Measurements from ENCODE around the gene LINS1.
A peak's percentile ranks its signal among the peaks of the same experiment; 100 is the strongest.
"Not testable (repeated sequence)": the region's sequence is repeated elsewhere in the genome, so short reads cannot be mapped to it uniquely, and the experiment has no call there.

Gene LINS1

DNA sequence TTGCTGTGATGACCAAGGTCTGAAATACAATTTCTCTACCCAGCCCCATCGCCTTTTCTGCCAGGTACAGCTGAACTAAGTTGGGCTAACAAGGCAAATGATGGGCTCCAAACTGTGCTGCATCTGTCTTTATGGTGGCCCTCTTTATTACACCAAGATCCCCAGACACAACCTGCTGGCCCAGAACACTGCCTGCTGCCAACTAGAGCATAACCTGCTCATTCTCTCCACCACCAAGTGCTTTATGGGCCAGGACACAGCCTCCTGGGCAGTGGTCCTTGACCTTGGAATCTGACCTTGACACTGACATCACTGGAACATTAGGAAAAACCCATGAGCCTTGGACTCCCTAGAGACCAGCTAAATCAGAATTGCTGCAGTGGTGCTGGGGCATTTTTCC, 3.3 kb downstream of the LINS1 start:
- no peak for DNase-seq

DNA sequence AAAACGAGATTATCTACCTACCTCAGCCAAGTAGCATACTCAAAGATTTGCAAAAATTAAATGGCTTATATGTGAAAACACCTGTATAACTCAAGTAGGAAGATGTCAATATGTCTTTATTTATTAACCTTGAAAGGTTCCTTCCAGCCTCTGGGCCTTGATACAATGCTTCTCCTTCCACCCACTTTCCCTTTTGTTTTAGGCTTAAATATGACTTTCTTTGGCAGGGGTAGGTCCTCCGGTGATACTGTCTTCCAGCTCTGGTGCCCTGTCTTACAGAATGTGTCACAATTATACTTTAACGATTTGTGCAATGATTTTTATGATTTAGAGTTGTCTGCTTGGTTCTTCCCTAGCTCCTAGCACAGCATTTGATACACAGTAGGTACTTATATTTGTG, 4.1 kb downstream of the LINS1 start:
- DNase-seq, result no peak

DNA sequence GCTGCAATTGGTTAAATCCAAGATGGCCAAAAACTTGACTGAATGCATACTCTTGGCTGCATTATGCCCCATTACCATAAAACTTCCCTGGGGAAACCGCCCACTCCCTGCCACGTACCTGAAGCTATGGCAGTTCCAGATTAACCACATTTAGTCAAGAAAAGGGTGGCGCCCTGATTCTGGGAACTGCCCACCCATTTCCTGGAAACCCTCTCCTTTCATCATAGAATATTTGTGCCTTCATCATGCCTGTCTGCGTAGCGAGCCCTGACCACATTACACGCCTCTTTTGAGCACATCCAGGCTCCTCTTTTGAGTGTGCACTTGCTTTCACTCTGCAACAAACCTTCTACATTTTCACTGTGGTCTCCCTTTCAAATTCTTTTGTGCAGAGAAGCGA, 5.2 kb downstream of the LINS1 start:
- DNase-seq, result peak; percentile 98

DNA sequence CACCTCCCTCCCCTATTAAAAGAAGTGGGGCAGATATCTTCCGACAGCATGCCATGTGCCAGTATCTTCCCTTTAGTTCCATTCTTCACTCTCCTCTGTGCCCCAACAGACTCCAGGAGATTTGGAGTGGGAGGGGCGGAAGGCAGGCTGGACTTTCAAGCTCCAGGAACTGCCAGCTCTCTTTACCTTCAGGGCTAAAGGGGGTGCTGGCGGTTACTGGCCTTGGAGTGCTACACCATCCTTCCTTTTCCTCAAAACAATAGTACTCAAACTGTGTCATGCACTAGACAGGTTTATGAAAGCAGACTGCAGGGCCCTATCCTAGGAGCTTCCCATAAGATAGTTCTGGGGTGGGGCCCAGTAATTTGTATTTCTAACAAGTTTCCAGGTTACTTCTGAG, 6.0 kb downstream of the LINS1 start:
- no peak for DNase-seq

DNA sequence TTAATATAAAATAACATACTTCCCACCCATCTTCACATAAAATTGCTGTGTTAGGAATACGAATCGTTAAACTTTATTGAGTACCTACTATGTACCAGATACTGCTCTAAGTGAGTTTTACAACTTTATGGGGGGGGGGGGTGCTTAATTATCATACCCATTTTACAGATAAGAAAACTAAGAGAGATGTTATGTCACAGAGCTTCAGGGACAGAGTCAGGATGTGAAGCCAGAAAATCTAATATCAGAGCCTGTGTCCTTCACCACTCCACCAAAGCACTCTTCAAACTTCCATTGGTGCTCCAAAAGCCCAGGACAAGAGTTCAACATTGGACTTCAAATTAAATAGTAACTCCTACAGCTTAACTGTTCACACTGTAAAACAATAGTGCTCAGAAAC, 8.6 kb downstream of the LINS1 start:
- no peak for DNase-seq

DNA sequence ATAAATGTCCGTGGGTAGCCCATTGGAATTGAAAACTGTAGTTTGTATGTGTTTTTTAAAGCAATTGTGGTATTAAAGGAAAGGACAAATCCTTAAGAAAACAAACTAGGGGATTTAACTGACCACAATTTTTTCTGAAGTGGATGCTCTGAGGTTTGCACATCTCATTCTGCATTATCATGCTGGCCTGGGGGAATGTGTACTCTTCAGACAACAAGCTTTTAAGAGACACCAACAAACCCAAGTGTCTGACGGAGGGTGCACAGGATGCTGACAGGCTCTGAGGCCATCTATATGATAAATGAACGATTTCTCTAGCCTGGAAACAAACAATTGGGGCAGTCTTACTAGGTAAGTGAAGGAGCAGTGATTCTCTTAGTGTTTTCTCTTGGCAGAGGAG, 9.1 kb downstream of the LINS1 start:
- no peak for DNase-seq

DNA sequence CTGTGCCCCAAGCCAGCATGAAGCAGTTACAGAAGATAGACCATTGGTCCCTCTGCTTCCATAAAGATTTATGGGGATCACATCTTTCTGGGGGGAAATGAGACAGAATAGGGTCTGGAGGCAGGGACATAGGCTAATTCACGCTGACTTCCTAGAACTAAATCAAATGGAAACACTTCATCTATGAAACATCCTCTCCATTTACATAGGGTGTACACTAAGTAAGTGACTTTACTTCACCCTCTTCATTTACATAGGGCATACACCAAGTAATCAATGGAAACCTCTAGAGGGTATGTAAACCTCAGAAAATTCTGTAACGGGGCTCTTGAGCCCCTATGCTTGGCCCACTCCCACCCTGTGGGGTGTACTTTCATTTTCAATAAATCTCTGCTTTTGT, 10.1 kb downstream of the LINS1 start:
- no peak for DNase-seq

DNA sequence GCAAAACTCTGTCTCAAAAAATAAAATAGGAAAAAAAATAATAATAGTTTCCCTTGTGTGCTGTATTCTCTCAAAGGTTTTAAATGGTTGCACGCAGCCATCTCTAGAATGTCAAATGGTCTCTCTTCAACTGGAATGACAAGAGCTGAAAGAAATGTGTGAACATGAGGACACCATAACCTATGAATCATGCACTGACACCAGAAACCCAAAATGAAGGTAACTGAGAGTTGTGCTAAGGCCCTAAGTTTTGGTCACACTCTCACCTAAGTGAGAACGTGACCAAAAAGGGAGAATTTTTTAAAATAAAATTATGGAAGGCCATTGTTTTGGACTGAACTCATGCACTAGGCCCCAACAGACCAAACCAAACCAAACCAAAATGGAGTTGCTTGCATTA, 10.8 kb downstream of the LINS1 start:
- DNase-seq, result not testable (repeated sequence)

DNA sequence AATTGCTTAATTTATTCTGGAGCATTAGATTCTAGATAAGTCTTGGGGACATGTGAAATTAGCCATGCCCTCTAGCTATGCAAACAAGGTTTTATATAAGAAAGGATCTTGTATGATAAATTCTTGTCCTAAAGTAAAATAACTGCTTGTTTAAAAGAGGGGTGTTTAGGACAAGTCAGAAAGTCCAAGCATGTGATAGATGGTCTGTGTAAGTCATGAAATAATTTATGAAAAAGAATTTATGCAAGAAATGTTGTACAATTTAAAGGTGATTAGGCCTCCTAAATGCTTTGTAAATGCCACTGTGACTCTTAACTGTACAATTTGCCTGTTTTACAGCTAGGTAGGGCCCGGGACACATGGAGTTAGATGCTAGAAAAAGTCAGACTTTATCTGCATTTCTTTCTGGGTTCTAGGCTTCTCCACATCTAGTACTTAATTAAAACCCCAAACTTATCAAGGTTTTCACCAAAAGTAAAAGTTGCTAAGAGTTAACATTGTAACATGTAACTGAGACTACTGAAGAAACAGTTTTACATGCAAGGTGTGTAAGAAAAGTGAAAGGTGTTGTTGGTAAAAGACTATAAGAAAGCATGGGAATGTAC, 13.2 kb downstream of the LINS1 start:
- no peak for DNase-seq

DNA sequence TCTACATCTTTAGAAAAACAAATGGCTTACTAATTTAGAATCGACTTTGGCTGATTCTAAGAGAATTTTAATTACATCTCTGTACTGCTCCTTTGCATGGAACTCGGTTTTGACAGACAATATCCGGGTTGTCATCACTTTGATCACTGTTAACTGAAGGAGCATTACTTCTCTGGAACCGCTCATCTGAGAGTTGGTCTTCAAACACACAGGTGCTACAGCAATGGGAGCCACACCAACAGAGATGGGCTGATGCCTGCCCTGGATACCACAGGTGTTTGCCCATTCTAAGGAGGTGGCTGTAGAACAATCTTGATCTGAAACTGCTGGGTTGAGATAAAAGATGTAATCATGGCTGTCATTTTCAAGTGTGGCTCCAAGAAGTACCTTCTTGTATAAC, 21.6 kb downstream of the LINS1 start:
- DNase-seq, result no peak

DNA sequence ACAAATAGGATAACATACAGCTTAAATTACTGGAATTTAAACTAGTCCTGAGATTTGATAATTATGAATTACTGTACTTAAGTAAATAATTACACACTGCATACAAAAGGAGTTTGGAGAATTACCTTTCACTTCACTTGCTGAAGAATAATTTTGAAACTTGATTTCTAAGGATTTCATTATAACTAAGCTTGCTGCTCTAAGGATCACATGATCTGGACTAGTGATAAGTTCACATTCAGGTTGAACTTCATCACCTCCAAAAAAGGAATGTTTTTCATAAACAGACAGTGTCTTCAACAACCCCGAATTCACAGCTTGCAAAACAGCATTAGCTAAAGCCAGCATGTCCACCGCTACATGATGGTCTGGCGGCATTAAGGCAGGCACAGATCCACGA, 28.5 kb downstream of the LINS1 start:
- no peak for DNase-seq

DNA sequence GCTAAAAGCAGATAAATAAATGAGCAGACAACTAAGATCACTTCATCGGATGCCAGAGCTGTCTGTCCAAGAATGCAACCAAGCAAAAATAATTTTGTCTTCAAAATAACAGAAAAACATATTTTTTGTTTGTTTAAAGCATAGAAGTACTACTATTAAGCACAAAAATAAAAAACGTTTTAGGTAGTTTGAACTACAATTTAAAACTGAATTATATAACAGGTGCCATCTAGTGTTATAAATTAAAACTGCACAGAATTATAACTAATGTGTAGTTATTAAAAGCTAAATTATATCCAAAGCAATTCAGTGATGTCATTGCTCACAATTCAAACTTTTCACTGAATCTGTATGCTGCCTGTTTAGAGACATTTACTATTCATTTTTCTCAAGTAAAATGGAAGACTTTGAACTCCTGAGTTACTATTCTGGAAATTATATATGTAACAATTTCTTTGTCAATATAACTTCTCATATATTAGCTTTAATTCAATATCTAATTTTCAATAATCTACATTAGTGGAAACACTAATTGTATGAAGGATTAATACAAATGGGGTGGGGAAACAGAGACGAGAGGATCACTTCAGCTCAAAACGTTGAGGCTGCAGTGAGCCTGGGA, 29.5 kb downstream of the LINS1 start:
- DNase-seq, result no peak

DNA sequence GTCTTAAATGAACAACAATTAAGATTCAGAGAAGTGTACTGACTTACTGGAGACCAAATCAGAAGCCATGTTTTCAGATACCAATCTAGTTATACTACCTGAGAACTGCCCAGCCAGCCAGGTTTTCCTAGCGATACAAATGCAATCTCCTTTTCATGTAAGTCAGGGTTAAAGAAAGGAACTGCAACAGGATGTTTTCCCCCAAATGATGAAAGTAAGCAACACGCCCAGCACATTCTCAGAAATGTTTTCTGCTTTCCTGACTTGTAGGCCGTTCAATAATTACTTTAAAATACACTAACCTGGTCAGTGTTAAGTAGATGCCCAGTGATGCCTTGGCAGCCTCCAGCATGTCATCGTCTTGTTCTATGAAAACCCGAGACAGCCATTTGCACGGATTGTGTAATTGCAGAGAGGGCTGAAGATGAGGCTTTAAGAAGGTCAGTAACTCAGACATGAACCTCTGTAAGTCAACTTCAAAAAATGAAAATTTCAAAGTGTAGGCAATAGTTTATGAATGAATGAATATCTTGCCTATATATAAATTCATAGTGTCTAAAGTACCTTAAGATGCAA, 30.3 kb downstream of the LINS1 start:
- DNase-seq, result no peak

DNA sequence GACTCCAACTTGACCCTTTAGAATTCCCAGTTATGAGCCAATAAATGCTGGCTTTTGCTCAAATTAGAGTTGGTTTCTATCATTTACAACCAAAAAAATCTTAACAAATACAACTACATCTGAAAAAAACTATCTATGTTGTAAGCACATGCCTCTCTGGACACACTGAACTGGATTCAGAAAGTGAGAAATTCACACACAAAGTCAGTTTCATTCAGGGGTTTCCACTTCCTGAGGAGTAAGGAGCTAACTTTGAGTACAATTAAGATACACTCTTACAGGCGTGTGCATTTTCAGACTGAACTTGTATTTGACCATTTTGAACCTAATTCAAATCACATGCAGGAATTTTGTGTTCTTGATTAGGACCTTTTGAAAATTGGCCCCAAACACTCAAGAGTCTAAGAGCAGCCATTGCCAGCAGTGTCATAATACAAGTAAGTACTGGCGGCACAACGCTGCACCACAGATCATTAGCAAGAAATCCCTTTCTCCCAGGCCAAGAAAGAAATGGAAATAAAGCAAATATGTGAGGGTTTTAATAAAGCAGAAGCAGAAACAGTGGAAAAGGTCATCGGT, 31.2 kb downstream of the LINS1 start:
- no peak for DNase-seq

DNA sequence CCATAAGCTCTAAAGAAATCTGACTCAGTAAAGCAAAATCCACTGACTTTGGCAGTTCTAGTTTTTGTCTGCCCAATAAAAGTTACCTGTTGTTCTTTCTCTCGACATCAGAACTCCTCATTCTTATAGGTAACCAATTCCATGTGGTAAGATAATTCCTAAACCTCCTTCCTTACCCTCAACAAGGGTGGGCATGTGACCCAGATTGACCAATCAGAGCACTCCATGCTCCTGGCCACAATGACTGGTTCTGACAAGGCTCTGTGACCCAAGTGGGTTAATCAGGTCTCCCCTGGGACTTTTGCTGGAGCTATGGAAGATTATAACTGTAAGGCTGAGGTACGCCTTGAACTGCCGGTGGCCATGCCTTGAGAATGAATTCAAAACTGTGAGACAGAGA, 31.7 kb downstream of the LINS1 start:
- DNase-seq, result no peak

DNA sequence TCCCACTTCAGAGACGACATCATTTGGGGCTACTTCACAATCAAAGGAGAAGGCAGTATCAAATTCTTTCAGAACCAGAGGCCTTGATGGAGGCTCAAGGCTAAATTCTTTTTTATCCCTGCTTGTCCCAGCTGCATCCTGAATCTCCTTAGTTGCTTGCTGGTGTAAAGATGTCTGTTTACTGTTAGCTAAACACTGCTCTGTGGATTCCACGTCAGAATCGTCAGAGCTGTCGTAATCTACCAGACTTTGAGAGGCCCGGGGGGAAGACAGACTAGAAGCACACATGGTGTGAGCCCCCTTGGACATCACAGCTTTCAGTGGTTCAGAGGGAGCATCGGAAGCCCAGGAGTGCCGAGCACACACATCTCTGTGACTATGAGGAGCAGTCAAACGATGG, 32.6 kb downstream of the LINS1 start:
- no peak for DNase-seq

DNA sequence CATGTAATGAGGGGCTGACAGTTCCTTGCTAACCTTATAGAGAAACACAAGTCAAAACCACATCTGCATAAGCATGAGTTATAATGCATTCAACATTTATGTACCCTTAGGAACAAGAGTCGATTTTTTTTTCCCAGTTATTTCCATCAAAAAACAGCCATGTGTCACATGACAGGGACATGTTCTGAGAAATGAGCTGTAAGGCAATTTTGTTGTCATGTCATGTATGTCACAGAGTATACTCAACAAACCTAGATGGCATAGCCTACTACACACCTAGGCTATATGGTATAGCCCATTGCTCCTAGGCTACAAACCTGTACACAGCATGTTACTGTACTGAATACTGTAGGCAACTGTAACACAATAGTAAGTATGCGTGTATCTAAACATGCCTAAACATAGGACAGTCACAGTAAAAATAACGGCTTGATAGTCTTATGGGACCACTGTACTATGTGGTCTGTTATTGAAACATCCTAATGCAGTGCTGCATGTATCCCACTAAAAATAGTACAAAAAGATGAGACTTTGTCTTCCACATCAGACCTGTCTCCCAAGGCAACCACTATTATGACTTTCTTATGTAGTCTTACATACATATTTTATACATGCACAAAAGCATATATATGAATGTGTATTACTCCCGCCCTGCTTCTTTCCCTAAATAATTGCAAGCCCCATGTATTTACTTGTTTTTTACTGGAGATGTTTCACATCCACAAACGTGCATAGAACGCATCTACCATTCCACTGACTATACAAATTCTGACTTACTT, 34.9 kb downstream of the LINS1 start:
- DNase-seq, result no peak

DNA sequence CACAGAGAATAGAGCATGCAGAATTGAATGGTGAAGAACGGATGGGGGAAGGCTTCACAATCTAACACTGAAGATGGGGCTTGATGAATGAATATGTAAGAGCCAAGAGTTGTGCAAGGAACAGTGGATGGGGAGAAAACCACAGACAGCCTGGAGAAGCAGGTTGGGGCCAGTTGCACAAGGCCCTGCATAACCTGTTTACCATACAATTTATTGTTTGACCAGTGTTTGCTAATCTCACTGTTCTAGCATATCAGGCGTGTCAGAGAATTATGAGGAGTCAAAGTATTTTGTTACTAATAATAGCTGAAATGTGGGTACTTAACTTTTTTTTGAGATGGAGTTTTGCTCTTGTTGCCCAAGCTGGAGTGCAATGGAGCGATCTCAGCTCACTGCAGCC, 36.4 kb downstream of the LINS1 start:
- no peak for DNase-seq

DNA sequence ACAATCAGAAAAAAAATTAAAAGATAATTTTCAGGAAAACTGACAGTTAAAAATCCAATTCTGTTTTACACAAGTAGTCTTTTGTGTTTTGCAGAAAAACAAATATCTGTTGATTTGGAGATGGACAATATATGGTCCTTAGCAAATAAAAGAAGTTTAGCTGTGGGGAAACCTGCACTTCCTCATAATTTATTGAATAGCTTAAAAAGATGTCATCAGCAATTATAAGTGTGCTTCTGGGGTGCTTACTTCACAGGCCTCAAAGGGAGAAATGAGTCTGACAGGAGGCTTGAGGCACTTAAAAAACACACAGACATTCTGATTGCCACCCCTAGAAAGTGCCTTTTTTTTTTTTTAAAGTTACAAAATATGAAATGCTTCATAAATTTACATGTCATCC, 41.7 kb downstream of the LINS1 start:
- no peak for DNase-seq

DNA sequence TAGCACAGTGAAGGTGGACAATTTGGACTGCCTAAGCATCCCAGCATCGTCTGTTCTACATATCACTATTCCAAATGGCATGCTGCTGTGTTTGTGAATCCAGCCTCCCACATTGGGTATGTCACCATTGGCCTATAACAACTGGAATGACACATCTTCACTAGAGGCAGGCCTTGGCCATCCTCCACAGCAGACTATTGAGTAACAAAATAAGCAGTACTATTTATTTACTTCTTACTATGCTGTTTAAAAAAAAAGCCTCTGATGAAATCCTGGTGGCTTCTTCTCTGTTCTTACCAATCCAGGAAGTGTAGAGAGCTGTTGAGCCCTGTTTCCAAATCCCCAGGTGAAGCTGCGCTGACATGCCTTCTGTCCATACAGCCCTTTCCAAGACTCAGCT, 42.7 kb downstream of the LINS1 start:
- DNase-seq, result no peak

DNA sequence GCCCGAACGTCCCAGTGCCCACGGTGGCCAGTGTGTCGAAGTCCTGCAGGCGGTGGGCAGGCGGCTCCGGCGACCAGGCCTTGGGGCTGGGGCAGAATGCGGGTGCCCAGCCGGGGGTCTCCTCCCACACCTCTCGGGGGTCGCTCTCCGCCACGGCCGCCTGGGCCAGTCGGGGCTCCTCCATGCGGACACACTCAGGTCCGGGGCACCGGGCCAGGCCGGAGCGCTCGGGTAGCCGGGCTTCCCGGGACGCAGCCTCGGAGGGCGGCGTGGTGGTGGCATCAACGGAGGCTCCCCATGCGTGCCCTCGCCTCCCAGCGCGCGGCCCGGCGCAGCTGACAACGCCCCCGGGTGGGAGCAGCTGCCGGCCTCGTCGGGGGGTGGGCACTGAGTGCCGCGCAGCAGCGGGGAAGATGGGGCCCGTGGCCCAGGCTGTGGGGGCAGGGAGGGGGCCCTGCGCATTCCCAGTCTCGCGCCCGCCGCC, 43.2 kb downstream of the LINS1 start:
- no peak for DNase-seq

DNA sequence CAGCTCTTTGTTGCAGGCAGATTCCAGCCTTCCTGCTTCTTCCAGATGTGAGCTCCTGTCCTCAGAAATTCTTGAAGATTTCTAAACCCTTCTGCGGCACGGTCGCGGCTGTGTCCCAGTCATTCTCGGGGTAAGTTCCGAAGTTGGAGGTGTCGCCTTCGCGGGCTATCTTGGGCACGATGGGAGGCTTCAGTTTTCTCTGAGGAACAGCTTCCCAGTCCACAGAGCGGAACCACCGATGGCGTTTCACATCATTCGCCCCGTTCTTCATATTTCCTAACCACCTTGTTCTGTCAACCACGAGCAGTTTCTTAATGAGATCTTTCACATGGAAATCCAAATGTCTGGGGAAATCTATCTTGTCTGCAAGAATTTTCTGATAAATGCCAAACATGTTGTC, 48.5 kb downstream of the LINS1 start:
- no peak for DNase-seq

DNA sequence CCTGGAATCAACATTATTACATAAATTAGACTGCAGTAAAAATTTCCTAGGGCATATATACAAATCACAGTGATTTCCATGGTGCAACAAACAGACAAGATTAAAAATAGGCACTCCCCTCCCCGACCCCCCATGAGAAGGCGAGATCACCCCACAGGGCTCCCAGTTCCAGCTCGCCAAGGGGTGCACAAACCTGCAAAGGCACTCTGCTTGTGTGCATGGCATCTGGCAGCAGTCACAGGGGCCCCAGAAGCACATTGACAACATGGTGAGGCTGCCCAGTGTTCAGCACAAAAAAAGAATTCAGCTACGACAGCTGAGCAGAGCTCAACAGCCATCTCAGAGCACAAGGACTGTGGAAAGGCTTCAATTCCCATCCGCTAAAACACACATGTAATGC, 54.0 kb downstream of the LINS1 start:
- DNase-seq, result no peak

DNA sequence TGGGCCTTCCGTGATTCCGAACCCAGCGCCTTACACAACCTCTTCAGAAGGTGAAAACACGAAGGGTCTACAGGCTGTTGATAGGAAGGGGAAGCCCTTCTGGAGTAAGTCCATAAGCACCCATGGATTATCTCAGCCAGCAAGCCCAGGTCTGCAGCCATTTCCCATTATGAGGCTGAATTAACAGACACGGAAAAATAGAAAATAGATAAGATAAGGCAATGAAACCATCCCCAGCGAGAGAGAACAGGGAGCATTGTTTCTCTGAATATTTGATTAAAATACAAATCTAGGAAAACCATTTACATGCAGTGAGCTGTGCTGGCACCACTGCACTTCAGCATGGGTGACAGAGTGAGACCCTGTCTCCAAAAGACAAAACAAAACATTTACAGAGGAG, 57.0 kb downstream of the LINS1 start:
- no peak for DNase-seq
